Urinary bladder (tissue), 4 donors: ENCODE results near the gene TOMM34. TPM values are rescaled to one million over a fixed set of nuclear protein-coding genes. Genes with fewer than 3 reads are reported as not detected.

Experiments
- DNase-seq: peaks from one replicate; pipeline ENCODE4 v3.0.0-alpha.2; 2015; ENCODE audit errors: extremely low spot score
- H3K27ac ChIP-seq: one replicate; pipeline ENCODE4 v1.5.1; 2013; ENCODE audit warnings: low read depth, mild to moderate bottlenecking, moderate library complexity
- H3K36me3 ChIP-seq: one replicate; pipeline ENCODE4 v1.6.1; 2013; ENCODE audit warnings: mild to moderate bottlenecking, moderate library complexity; ENCODE audit not compliant: insufficient read depth
- H3K4me1 ChIP-seq: one replicate; pipeline ENCODE4 v1.6.1; 2013; ENCODE audit warnings: mild to moderate bottlenecking, moderate library complexity; ENCODE audit not compliant: insufficient read depth
- H3K4me3 ChIP-seq: one replicate; pipeline ENCODE4 v1.5.1; 2013; ENCODE audit warnings: low read depth, low read length
- WGBS: extraction: QIAGEN DNeasy Blood & Tissue Kit; methylation state at CpG from one replicate; pipeline ENCODE4 v1.1.7; 2013; 5-methylcytosine and 5-hydroxymethylcytosine counted together
- polyA plus RNA-seq: library from polyadenylated mRNA; stranded (reverse); fragments of 200-250 nt; gene quantifications from one replicate; pipeline ENCODE4 v1.2.3, GENCODE V29; 2013
- small RNA-seq: library from RNA; depleted of rRNA; stranded (forward); fragments of <200 nt; gene quantifications from one replicate; pipeline ENCODE3, GENCODE V24; 2014
- total RNA-seq: library from RNA; depleted of rRNA; stranded (reverse); fragments of >200 nt; gene quantifications from one replicate; pipeline ENCODE4 v1.2.3, GENCODE V29; 2014
- donor health status: healthy with polysubstance abuse.
- donor health status: healthy.

The TOMM34 gene
- total and polyA plus RNA-seq, 2 donors: 12.3 to 19.5 TPM

GRCh38 chr20:44909872-44910689 lies 50.1 kb downstream of the TOMM34 start, which contains the start of gene PABPC1L:
TSS of gene PABPC1L (plus strand) at chr20:44910060. CDS start at chr20:44910144, 84 bp downstream.
- no peak for DNase-seq
- H3K4me1 ChIP-seq: no peaks in the 10 kb centered on the region
- peak within 1 kb of the TSS; percentile 39 for H3K4me3 ChIP-seq
- no peak within 1 kb of the TSS for H3K27ac ChIP-seq
- WGBS: 2% methylated on average over 61 of the region's 61 CpGs
- H3K36me3 ChIP-seq: peaks cover 3% of the 10 kb centered on the region

- Histone ChIP-seq H3K4me3 (peak overlapping the region; percentile 39), H3K36me3 (peaks cover 7% of the 10 kb centered on the region), H3K27ac (no peak overlapping the region), H3K4me1 (no peaks in the 10 kb centered on the region)
- WGBS: 24% methylated on average over 14 of the region's 14 CpGs
- DNase-seq: no peak
These were observed 51.0 kb downstream of the TOMM34 start for GRCh38 chr20:44908987-44909871.

- DNase-seq: no peak
- WGBS: 62% methylated on average over 5 of the region's 5 CpGs
- Histone ChIP-seq H3K27ac (no peak overlapping the region), H3K4me1 (no peaks in the 10 kb centered on the region), H3K4me3 (no peak overlapping the region), H3K36me3 (peaks cover 9% of the 10 kb centered on the region)
These were observed 55.8 kb downstream of the TOMM34 start for GRCh38 chr20:44904377-44904776.

GRCh38 chr20:44901974-44902373 lies 58.2 kb downstream of the TOMM34 start:
- Histone ChIP-seq H3K27ac (no peak overlapping the region), H3K4me3 (no peak overlapping the region), H3K36me3 (peaks cover 9% of the 10 kb centered on the region), H3K4me1 (no peaks in the 10 kb centered on the region)
- WGBS: 85% methylated on average over 2 of the region's 2 CpGs
- DNase-seq: no peak

- Histone ChIP-seq H3K4me1 (no peaks in the 10 kb centered on the region), H3K4me3 (no peak overlapping the region), H3K36me3 (peaks cover 8% of the 10 kb centered on the region), H3K27ac (no peak overlapping the region)
- DNase-seq: no peak
- WGBS: 88% methylated on average over 5 of the region's 5 CpGs
These were observed 59.9 kb downstream of the TOMM34 start for GRCh38 chr20:44900231-44900854.

GRCh38 chr20:44897133-44897532 lies 63.1 kb downstream of the TOMM34 start:
- Histone ChIP-seq H3K4me1 (no peaks in the 10 kb centered on the region), H3K4me3 (no peak overlapping the region), H3K36me3 (no peaks in the 10 kb centered on the region), H3K27ac (peak overlapping the region; percentile 10)
- WGBS: 78% methylated on average over 1 of the region's 1 CpG
- DNase-seq: no peak

- Histone ChIP-seq H3K4me1 (no peaks in the 10 kb centered on the region), H3K4me3 (no peak overlapping the region), H3K36me3 (no peaks in the 10 kb centered on the region), H3K27ac (no peak overlapping the region)
- DNase-seq: no peak
- 82% methylated on average over 1 of the region's 1 CpG for whole genome bisulfite sequencing
These were observed 63.6 kb downstream of the TOMM34 start for GRCh38 chr20:44896583-44896982.

- 68% methylated on average over 2 of the region's 2 CpGs for WGBS
- H3K4me3 ChIP-seq: no peak overlapping the region
- no peaks in the 10 kb centered on the region for H3K36me3 ChIP-seq
- DNase-seq: no peak
- no peaks in the 10 kb centered on the region for H3K4me1 ChIP-seq
- no peak overlapping the region for H3K27ac ChIP-seq
These were observed 65.2 kb downstream of the TOMM34 start for GRCh38 chr20:44894959-44895358.

Small RNAs within 50 kb of the gene (small RNA-seq; reads per million reads assigned to genes)
- not detected for gene RF00019

Other genes with a start within 250 kb of the TOMM34 start
- gene CCN5, start 245.0 kb downstream of the TOMM34 start, total RNA-seq: not detected
- 20.8 TPM for gene CCN5, start 245.0 kb downstream of the TOMM34 start, polyA plus RNA-seq
- gene KCNK15, start 214.5 kb downstream of the TOMM34 start, total RNA-seq: 0.21 TPM
- 0.67 TPM for gene KCNK15, start 214.5 kb downstream of the TOMM34 start, polyA plus RNA-seq
- 2.4 TPM for gene RIMS4, start 149.9 kb downstream of the TOMM34 start, total RNA-seq
- gene RIMS4, start 149.9 kb downstream of the TOMM34 start, polyA plus RNA-seq: 0.14 TPM
- 99.1 TPM for gene YWHAB, start 74.7 kb downstream of the TOMM34 start, total RNA-seq
- 129 TPM for gene YWHAB, start 74.7 kb downstream of the TOMM34 start, polyA plus RNA-seq
- 14.4 TPM for gene PABPC1L, start 50.3 kb downstream of the TOMM34 start, total RNA-seq
- gene PABPC1L, start 50.3 kb downstream of the TOMM34 start, polyA plus RNA-seq: 12.2 TPM
- 37.5 TPM for gene STK4, start 6.1 kb upstream of the TOMM34 start, total RNA-seq
- gene STK4, start 6.1 kb upstream of the TOMM34 start, polyA plus RNA-seq: 11.6 TPM
- 0.21 TPM for gene KCNS1, start 140.7 kb upstream of the TOMM34 start, total RNA-seq
- 0.16 TPM for gene KCNS1, start 140.7 kb upstream of the TOMM34 start, polyA plus RNA-seq
- 0.26 TPM for gene WFDC5, start 154.8 kb upstream of the TOMM34 start, total RNA-seq
- 0.27 TPM for gene WFDC5, start 154.8 kb upstream of the TOMM34 start, polyA plus RNA-seq
- gene WFDC12, start 164.1 kb upstream of the TOMM34 start, total RNA-seq: not detected
- gene WFDC12, start 164.1 kb upstream of the TOMM34 start, polyA plus RNA-seq: not detected
- not detected for gene PI3, start 214.5 kb upstream of the TOMM34 start, total RNA-seq
- not detected for gene PI3, start 214.5 kb upstream of the TOMM34 start, polyA plus RNA-seq
- not detected for gene SEMG1, start 246.6 kb upstream of the TOMM34 start, total RNA-seq
- gene SEMG1, start 246.6 kb upstream of the TOMM34 start, polyA plus RNA-seq: not detected